CD4-positive, alpha-beta T cell treated with Interleukin-17A for 1 hour (primary cell): ENCODE data around the gene DNAJC6.
"Not testable (repeated sequence)": the region's sequence is repeated elsewhere in the genome, so short reads cannot be mapped to it uniquely, and the experiment has no call there.

ENCODE experiments used
- DNase-seq: peaks from one replicate; pipeline ENCODE4 v3.0.0-alpha.2; 2020

The DNAJC6 gene

GRCh38 chr1:65435987-65436386 lies 126.6 kb downstream of the DNAJC6 start:
- DNase-seq = no peak

- no peak for DNase-seq
Observed at GRCh38 chr1:65437616-65438015, 128.3 kb downstream of the DNAJC6 start.

GRCh38 chr1:65440322-65440900 lies 131.1 kb downstream of the DNAJC6 start:
- DNase-seq = no peak

GRCh38 chr1:65440915-65441314 lies 131.6 kb downstream of the DNAJC6 start:
- DNase-seq = no peak

- no peak for DNase-seq
Observed at GRCh38 chr1:65441464-65441863, 132.1 kb downstream of the DNAJC6 start.

GRCh38 chr1:65442442-65442841 lies 133.1 kb downstream of the DNAJC6 start:
- DNase-seq = no peak

- no peak for DNase-seq
Observed at GRCh38 chr1:65443647-65444046, 134.3 kb downstream of the DNAJC6 start.

- DNase-seq = no peak
Observed at GRCh38 chr1:65444128-65444640, 134.8 kb downstream of the DNAJC6 start.

GRCh38 chr1:65445837-65446236 lies 136.5 kb downstream of the DNAJC6 start:
- no peak for DNase-seq

GRCh38 chr1:65449214-65449823 lies 140.0 kb downstream of the DNAJC6 start:
- DNase-seq = no peak

GRCh38 chr1:65455678-65456077 lies 146.3 kb downstream of the DNAJC6 start:
- not testable (repeated sequence) for DNase-seq

GRCh38 chr1:65456481-65456880 lies 147.1 kb downstream of the DNAJC6 start:
- no peak for DNase-seq

- no peak for DNase-seq
Observed at GRCh38 chr1:65457868-65458267, 148.5 kb downstream of the DNAJC6 start.

GRCh38 chr1:65458730-65459396 lies 149.5 kb downstream of the DNAJC6 start:
- no peak for DNase-seq

GRCh38 chr1:65459397-65459768 lies 150.0 kb downstream of the DNAJC6 start:
- peak; percentile 18 for DNase-seq
